GM19193 (cell line): Measurements from ENCODE around the gene KHK.

Source experiments
- POLR2A ChIP-seq: IDR thresholded peaks from 4 replicates; pipeline ENCODE4 v1.6.1; 2011; ENCODE audit not compliant: insufficient read depth, insufficient read length; ENCODE audit errors: extremely low read depth

The KHK gene

GRCh38 chr2:27145682-27146081 lies 59.1 kb downstream of the KHK start:
- no peak for TF ChIP-seq POLR2A

DNA sequence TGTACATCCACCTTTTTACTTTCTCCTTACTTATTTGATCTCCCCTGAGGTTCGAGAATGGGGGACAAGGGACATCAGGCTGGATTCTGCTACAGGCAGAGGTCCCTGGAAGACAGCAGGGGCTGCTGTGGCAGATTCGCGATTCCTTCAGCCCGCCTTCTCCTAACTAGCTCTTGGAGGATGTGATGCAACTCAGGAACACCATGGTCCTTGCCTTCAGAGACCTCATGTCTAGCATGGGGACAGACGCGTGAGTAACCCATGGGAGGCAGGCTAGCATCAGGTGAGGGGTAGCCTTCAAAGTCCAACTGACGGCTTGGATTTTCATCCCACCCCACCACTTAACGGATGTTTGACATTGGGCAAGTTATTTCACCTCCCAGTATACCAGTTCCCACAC lies 61.4 kb downstream of the KHK start:
- TF ChIP-seq POLR2A: no peak

DNA sequence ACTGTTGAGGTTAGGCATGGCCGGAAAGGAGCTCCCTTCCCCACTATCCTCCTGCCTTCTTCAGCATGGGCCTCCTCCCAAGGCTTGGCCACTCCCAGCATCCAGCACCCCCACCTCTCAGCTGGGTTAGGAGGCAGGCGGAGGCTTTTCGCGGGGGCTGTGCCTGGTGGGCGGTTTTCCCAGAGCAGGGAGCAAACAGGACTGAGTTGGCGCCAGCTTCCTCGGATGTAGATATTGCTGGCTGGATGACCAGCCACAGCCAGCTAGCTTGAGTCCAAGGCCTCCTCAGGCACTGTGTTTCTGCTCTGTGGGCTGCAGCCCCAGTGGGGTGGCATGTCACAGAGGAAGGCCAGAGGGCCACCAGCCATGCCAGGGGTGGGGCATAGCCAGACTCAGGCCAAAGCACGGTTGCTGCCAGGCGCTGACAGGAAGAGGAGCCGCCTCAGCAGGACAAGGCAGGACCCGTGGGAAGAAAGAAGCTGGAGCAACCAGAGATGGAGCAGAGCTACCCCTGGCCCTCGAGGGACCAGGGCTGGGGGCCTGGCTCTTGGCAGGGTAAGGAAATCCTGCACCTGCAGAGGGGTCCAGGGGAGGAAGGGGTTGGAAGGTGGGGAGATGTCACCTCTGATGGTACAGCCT lies 62.3 kb downstream of the KHK start, which contains the start of gene TCF23:
TSS of gene TCF23 (plus strand) at position 204 of the 639 bp plus-strand sequence. CDS start at position 334, 130 bp downstream.
- no peak for TF ChIP-seq POLR2A

GRCh38 chr2:27149570-27150405 lies 63.2 kb downstream of the KHK start:
- no peak for TF ChIP-seq POLR2A
